Measurements from ENCODE around the gene TENT5C. TPM values are rescaled to one million over a fixed set of nuclear protein-coding genes. Genes with fewer than 3 reads are reported as not detected.

The TENT5C gene
- total RNA-seq, 1 experiment from 2014 or later: 1.4 TPM

DNA sequence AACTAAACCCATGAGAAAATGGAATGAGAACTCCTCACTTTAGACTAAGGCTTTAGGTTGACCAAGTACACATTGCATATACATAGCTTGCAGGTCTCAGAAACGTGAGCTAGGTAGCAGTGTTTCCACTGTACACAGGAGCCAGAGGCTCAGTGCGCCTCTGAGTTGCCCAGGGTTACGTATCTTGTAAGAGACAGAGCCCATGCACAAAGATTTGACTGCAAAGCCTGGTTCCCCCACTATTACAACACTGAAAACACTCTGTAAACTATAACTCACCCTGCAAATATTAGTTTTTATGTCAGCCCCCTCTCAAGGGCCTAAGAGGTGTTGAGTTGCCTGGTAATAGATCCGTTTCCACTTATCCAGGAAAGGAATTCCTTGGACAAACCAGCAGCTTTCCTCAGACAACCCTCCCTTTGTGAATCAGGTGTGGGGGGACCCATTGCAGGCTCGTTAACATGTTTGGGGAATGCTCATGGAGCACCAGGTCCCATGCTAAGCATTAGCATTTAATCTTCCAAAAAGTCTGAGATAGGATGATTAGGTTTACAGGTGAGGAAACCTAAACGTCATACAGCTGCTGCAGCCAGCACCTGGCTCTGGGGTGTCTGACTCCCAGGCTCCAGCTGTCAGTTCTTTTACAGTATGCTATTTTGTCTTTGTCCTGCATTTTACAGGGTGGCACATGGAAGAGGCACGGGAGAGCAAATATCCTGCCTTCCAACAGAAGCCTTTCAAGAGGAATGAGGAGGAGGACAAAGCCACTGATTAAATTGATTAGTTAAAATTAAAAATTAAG lies 25.7 kb downstream of the TENT5C start:
- DNase-seq (ENCODE audit: low spot score) (no peak), ATAC-seq (no peak)
- Mint-ChIP-seq H3K9me3 (no peaks in the 10 kb centered on the region), H3K4me3 (no peak overlapping the region), H3K27me3 (ENCODE audit: low read depth) (no peaks in the 10 kb centered on the region), H3K4me1 (peaks cover 32% of the 10 kb centered on the region), H3K36me3 (no peaks in the 10 kb centered on the region), H3K27ac (no peak overlapping the region)
- ChIA-PET CTCF (interaction anchor here (0.6 to 1.6 kb wide), 5 partner anchors 79 to 156 kb away, joined by 3 to 5 read pairs (median 3); no protein-coding TSS in a partner anchor), POLR2A (interaction anchor here (0.6 to 1.3 kb wide), 2 partner anchors 28 to 66 kb away, joined by 3 to 8 read pairs; no protein-coding TSS in a partner anchor)
- TF ChIP-seq, protein P1, sequence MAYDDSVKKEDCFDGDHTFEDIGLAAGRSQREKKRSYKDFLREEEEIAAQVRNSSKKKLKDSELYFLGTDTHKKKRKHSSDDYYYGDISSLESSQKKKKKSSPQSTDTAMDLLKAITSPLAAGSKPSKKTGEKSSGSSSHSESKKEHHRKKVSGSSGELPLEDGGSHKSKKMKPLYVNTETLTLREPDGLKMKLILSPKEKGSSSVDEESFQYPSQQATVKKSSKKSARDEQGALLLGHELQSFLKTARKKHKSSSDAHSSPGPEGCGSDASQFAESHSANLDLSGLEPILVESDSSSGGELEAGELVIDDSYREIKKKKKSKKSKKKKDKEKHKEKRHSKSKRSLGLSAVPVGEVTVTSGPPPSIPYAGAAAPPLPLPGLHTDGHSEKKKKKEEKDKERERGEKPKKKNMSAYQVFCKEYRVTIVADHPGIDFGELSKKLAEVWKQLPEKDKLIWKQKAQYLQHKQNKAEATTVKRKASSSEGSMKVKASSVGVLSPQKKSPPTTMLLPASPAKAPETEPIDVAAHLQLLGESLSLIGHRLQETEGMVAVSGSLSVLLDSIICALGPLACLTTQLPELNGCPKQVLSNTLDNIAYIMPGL (CRISPR knock-in tag; IDR thresholded peaks at IDR 0.05): no peak

DNA sequence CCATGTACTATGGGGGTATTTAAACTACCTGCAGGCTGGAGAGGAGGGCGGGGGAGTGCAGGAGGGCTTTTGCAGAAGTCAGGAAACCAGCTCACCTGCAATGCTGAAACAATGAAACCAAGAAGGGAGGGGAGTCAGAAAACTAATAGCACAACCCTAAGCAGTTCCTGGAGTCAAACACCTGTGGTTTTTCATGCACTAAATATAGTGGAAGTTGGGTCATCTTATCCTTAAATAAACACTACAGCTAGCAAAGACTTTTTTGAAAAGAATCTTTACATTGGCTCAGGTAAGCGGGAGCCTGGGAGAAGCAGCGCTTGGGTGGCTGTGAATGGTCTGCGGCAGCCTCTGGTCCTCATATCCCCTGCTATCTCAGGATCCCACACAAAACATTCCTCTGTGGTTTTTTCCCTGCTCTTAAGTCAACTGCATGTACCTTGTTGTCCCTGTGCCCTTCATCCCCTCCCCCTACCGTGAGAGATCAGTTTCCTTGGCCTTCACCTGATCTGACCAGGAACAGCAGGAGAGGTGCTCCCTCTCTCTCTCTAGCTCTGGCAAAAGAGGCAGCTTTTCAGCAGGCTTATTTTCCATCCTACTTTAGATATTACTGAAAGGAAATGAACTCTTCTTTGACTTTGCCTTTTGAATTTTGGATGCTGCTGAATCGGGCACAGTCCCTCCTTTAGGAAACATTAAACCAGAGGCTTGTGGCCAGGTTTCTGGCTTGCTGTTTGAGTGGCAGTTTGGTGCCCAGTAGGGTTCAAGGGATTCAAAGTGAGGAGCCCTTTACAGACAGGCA lies 26.6 kb downstream of the TENT5C start:
- DNase-seq (ENCODE audit: low spot score) (no peak), ATAC-seq (peak; percentile 69)
- POLR2A ChIA-PET: interaction anchor here (0.6 kb wide), 1 partner anchor 29 kb away, joined by 8 read pairs; no protein-coding TSS in a partner anchor
- TF ChIP-seq, protein P2, sequence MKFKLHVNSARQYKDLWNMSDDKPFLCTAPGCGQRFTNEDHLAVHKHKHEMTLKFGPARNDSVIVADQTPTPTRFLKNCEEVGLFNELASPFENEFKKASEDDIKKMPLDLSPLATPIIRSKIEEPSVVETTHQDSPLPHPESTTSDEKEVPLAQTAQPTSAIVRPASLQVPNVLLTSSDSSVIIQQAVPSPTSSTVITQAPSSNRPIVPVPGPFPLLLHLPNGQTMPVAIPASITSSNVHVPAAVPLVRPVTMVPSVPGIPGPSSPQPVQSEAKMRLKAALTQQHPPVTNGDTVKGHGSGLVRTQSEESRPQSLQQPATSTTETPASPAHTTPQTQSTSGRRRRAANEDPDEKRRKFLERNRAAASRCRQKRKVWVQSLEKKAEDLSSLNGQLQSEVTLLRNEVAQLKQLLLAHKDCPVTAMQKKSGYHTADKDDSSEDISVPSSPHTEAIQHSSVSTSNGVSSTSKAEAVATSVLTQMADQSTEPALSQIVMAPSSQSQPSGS (CRISPR knock-in tag; IDR thresholded peaks at IDR 0.05; ENCODE audit: borderline replicate concordance, low read depth): no peak
- TF ChIP-seq NR3C1 (CRISPR knock-in tag; conservative IDR thresholded peaks at IDR 0.05; ENCODE audit: low read depth): no peak
- TF ChIP-seq, protein P3, sequence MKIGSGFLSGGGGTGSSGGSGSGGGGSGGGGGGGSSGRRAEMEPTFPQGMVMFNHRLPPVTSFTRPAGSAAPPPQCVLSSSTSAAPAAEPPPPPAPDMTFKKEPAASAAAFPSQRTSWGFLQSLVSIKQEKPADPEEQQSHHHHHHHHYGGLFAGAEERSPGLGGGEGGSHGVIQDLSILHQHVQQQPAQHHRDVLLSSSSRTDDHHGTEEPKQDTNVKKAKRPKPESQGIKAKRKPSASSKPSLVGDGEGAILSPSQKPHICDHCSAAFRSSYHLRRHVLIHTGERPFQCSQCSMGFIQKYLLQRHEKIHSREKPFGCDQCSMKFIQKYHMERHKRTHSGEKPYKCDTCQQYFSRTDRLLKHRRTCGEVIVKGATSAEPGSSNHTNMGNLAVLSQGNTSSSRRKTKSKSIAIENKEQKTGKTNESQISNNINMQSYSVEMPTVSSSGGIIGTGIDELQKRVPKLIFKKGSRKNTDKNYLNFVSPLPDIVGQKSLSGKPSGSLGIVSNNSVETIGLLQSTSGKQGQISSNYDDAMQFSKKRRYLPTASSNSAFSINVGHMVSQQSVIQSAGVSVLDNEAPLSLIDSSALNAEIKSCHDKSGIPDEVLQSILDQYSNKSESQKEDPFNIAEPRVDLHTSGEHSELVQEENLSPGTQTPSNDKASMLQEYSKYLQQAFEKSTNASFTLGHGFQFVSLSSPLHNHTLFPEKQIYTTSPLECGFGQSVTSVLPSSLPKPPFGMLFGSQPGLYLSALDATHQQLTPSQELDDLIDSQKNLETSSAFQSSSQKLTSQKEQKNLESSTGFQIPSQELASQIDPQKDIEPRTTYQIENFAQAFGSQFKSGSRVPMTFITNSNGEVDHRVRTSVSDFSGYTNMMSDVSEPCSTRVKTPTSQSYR (CRISPR knock-in tag; IDR thresholded peaks at IDR 0.05): no peak
- no peak for TF ChIP-seq JUN (CRISPR knock-in tag; IDR thresholded peaks at IDR 0.05)
- H3K4me3 Mint-ChIP-seq: peak overlapping the region; percentile 11; the same call in 1 of the 2 replicates
- CTCF ChIA-PET: interaction anchor here (0.5 to 1.6 kb wide), 7 partner anchors 79 to 504 kb away, joined by 3 to 9 read pairs (median 4); no protein-coding TSS in a partner anchor
- peak overlapping the region; percentile 47 for H3K27ac Mint-ChIP-seq
- H3K4me1 Mint-ChIP-seq: peaks cover 30% of the 10 kb centered on the region
- H3K36me3 Mint-ChIP-seq: no peaks in the 10 kb centered on the region
- H3K9me3 Mint-ChIP-seq: no peaks in the 10 kb centered on the region
- H3K27me3 Mint-ChIP-seq (ENCODE audit: low read depth): no peaks in the 10 kb centered on the region

DNA sequence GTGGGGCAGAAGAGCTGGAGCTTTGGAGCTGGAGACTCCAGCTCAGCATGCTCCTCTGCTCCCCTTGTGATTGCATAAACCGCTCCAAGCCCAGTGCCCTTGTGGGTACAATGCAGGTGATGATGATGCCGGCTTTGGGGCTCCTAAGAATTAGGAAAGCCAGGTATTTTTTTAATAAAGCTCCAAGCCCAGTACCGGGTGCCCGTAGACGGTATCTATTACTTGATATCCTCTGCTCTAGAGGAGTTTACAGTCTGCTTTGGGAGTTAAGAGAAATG lies 27.2 kb downstream of the TENT5C start:
- no peaks in the 10 kb centered on the region for H3K27me3 Mint-ChIP-seq (ENCODE audit: low read depth)
- ChIA-PET POLR2A (no interaction called here), CTCF (interaction anchor here (0.5 to 1.4 kb wide), 4 partner anchors 121 to 504 kb away, joined by 3 to 5 read pairs (median 4); no protein-coding TSS in a partner anchor)
- H3K27ac Mint-ChIP-seq: no peak overlapping the region
- no peak overlapping the region; the same call in 1 of the 2 replicates for H3K4me3 Mint-ChIP-seq
- peaks cover 25% of the 10 kb centered on the region for H3K4me1 Mint-ChIP-seq
- TF ChIP-seq, protein P4, sequence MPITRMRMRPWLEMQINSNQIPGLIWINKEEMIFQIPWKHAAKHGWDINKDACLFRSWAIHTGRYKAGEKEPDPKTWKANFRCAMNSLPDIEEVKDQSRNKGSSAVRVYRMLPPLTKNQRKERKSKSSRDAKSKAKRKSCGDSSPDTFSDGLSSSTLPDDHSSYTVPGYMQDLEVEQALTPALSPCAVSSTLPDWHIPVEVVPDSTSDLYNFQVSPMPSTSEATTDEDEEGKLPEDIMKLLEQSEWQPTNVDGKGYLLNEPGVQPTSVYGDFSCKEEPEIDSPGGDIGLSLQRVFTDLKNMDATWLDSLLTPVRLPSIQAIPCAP (CRISPR knock-in tag; IDR thresholded peaks at IDR 0.05): no peak
- TF ChIP-seq, protein P5, sequence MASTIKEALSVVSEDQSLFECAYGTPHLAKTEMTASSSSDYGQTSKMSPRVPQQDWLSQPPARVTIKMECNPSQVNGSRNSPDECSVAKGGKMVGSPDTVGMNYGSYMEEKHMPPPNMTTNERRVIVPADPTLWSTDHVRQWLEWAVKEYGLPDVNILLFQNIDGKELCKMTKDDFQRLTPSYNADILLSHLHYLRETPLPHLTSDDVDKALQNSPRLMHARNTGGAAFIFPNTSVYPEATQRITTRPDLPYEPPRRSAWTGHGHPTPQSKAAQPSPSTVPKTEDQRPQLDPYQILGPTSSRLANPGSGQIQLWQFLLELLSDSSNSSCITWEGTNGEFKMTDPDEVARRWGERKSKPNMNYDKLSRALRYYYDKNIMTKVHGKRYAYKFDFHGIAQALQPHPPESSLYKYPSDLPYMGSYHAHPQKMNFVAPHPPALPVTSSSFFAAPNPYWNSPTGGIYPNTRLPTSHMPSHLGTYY (CRISPR knock-in tag; IDR thresholded peaks at IDR 0.05): no peak
- TF ChIP-seq CBFB (CRISPR knock-in tag; IDR thresholded peaks at IDR 0.05; ENCODE audit: low read depth) (no peak), ESRRA (CRISPR knock-in tag; IDR thresholded peaks at IDR 0.05; ENCODE audit: borderline replicate concordance) (no peak)
- ATAC-seq (no peak), DNase-seq (ENCODE audit: low spot score) (no peak)
- no peaks in the 10 kb centered on the region for H3K36me3 Mint-ChIP-seq
- H3K9me3 Mint-ChIP-seq: no peaks in the 10 kb centered on the region
